Fibroblast of lung (primary cell): ENCODE measurements around the gene FLRT2. TPM values are rescaled to one million over a fixed set of nuclear protein-coding genes. Genes with fewer than 3 reads are reported as not detected.

Experiments used
- DNase-seq, 2 donors: peaks; one replicate each; pipeline versions ENCODE4 v3.0.0 to v3.0.0-alpha.2; 2010; ENCODE audit warnings: low read depth in 2 of 2
- H2AFZ ChIP-seq: 2 replicates; pipeline ENCODE4 v1.5.1; 2012; ENCODE audit warnings: low read length, control low read depth, inconsistent platforms
- H3K27ac ChIP-seq: 2 replicates; pipeline ENCODE4 v1.5.1; 2011; ENCODE audit warnings: low read length, control low read depth; ENCODE audit not compliant: insufficient read depth
- H3K27me3 ChIP-seq: 2 replicates; pipeline ENCODE4 v1.5.1; 2011; ENCODE audit warnings: mild to moderate bottlenecking, low read length; ENCODE audit not compliant: control insufficient read depth, insufficient read depth
- H3K36me3 ChIP-seq: 2 replicates; pipeline ENCODE4 v1.5.1; 2011; ENCODE audit warnings: low read length; ENCODE audit not compliant: control insufficient read depth, insufficient read depth
- H3K4me1 ChIP-seq: 2 replicates; pipeline ENCODE4 v1.5.1; 2011; ENCODE audit warnings: low read length; ENCODE audit not compliant: control insufficient read depth, insufficient read depth; ENCODE audit errors: extremely low read depth
- H3K4me2 ChIP-seq: 2 replicates; pipeline ENCODE4 v1.5.1; 2011; ENCODE audit warnings: low read length, control low read depth; ENCODE audit not compliant: insufficient read depth; ENCODE audit errors: extremely low read depth
- H3K4me3 ChIP-seq, 4 experiments: fragments of 200-600 bp in 1 of 4; sonication (generic) in 1 of 4; replicated peaks in 1 of 4; 2 replicates each; pipeline ENCODE4 v1.5.1; 2011 to 2016; ENCODE audit warnings: low read length in 4 of 4, low read depth in 3 of 4, mild to moderate bottlenecking in 3 of 4, control low read depth in 2 of 4, inconsistent platforms in 1 of 4, mixed read lengths in 1 of 4; ENCODE audit not compliant: insufficient read depth in 1 of 4; ENCODE audit errors: control extremely low read depth in 1 of 4
- H3K79me2 ChIP-seq: 2 replicates; pipeline ENCODE4 v1.5.1; 2012; ENCODE audit warnings: mild to moderate bottlenecking, low read length, inconsistent platforms; ENCODE audit not compliant: control insufficient read depth, insufficient read depth
- H3K9ac ChIP-seq: 2 replicates; pipeline ENCODE4 v1.5.1; 2011; ENCODE audit warnings: mild to moderate bottlenecking, low read length, control low read depth; ENCODE audit not compliant: insufficient read depth
- H3K9me3 ChIP-seq: 2 replicates; pipeline ENCODE4 v1.5.1; 2012; ENCODE audit warnings: low read depth, low read length; ENCODE audit not compliant: control insufficient read depth, insufficient read depth
- H4K20me1 ChIP-seq: 2 replicates; pipeline ENCODE4 v1.5.1; 2011; ENCODE audit warnings: low read length; ENCODE audit not compliant: control insufficient read depth, insufficient read depth; ENCODE audit errors: extremely low read depth
- CTCF ChIP-seq, 2 donors: IDR thresholded peaks in 1 of 2; conservative IDR thresholded peaks in 1 of 2; 1 replicate in 1 of 2; 2 replicates in 1 of 2; pipeline ENCODE4 v1.5.1; 2011 to 2012; ENCODE audit warnings: low read length in 2 of 2, control low read depth in 1 of 2, inconsistent platforms in 1 of 2, low read depth in 1 of 2, mild to moderate bottlenecking in 1 of 2
- EZH2 ChIP-seq: IDR thresholded peaks from 2 replicates; pipeline ENCODE4 v1.5.1; 2012; ENCODE audit warnings: low read length, control low read depth, mild to moderate bottlenecking; ENCODE audit errors: missing control alignments
- polyA plus RNA-seq, 2 donors: library from polyadenylated mRNA; depleted of rRNA in 1 of 2; stranded (reverse) in 1 of 2; unstranded in 1 of 2; fragments of >200 nt; gene quantifications; 2 replicates each; pipeline ENCODE4 v1.2.1, GENCODE V29; 2011 to 2012; ENCODE audit warnings: missing spikeins in 1 of 2
- total RNA-seq: library from RNA; depleted of rRNA; stranded (reverse); fragments of >200 nt; gene quantifications from 2 replicates; pipeline ENCODE4 v1.2.1, GENCODE V29; 2014

Gene FLRT2
- total and polyA plus RNA-seq, 2 donors (not counting 1 experiment from before 2014, with no cell fraction given), result 4.6 to 14.5 TPM

GRCh38 chr14:85565862-85566296 is 35.9 kb downstream of the FLRT2 start:
- H3K4me2 ChIP-seq, result no peak overlapping the region
- TF ChIP-seq EZH2 (no peak), CTCF (conservative IDR thresholded peaks at IDR 0.05 in 1 of 2, IDR thresholded peaks at IDR 0.05 in 1 of 2; ENCODE audit: low read depth in 1 of 2, low read length in 2 of 2) (no peak)
- H3K9me3 ChIP-seq, result no peaks in the 10 kb centered on the region
- peaks cover 10% of the 10 kb centered on the region for H3K4me1 ChIP-seq
- H3K36me3 ChIP-seq, result no peaks in the 10 kb centered on the region
- H2AFZ ChIP-seq, result no peak overlapping the region
- H4K20me1 ChIP-seq, result no peaks in the 10 kb centered on the region
- H3K4me3 ChIP-seq, result no peak overlapping the region
- H3K9ac ChIP-seq, result no peak overlapping the region
- H3K79me2 ChIP-seq, result no peaks in the 10 kb centered on the region
- peak; percentile 49 to 85 for DNase-seq
- peak overlapping the region; percentile 53 for H3K27ac ChIP-seq
- no peaks in the 10 kb centered on the region for H3K27me3 ChIP-seq

GRCh38 chr14:85566603-85567002 is 36.7 kb downstream of the FLRT2 start:
- DNase-seq, result peak; percentile 83 to 87
- H3K9me3 ChIP-seq, result no peaks in the 10 kb centered on the region
- no peak overlapping the region for H3K4me3 ChIP-seq
- no peaks in the 10 kb centered on the region for H4K20me1 ChIP-seq
- H3K79me2 ChIP-seq, result no peaks in the 10 kb centered on the region
- no peak overlapping the region for H3K9ac ChIP-seq
- peak overlapping the region; percentile 46 for H3K4me2 ChIP-seq
- no peaks in the 10 kb centered on the region for H3K36me3 ChIP-seq
- no peak for TF ChIP-seq EZH2
- TF ChIP-seq CTCF (conservative IDR thresholded peaks at IDR 0.05 in 1 of 2, IDR thresholded peaks at IDR 0.05 in 1 of 2; ENCODE audit: low read depth in 1 of 2, low read length in 2 of 2), result no peak
- peaks cover 10% of the 10 kb centered on the region for H3K4me1 ChIP-seq
- no peak overlapping the region for H2AFZ ChIP-seq
- no peaks in the 10 kb centered on the region for H3K27me3 ChIP-seq
- peak overlapping the region; percentile 53 for H3K27ac ChIP-seq

GRCh38 chr14:85572011-85572410 is 42.1 kb downstream of the FLRT2 start:
- TF ChIP-seq EZH2, result no peak
- no peak for TF ChIP-seq CTCF (conservative IDR thresholded peaks at IDR 0.05 in 1 of 2, IDR thresholded peaks at IDR 0.05 in 1 of 2; ENCODE audit: low read depth in 1 of 2, low read length in 2 of 2)
- Histone ChIP-seq H3K27ac (no peak overlapping the region), H3K4me3 (no peak overlapping the region), H3K9me3 (no peaks in the 10 kb centered on the region), H3K79me2 (no peaks in the 10 kb centered on the region), H3K9ac (no peak overlapping the region), H4K20me1 (no peaks in the 10 kb centered on the region), H3K4me1 (peaks cover 9% of the 10 kb centered on the region), H3K27me3 (no peaks in the 10 kb centered on the region), H2AFZ (no peak overlapping the region), H3K36me3 (no peaks in the 10 kb centered on the region), H3K4me2 (no peak overlapping the region)
- DNase-seq, result peak in 1 of 2 donors; percentile 19
